ENCODE measurements around the gene INPP5D. TPM values are rescaled to one million over a fixed set of nuclear protein-coding genes. Genes with fewer than 3 reads are reported as not detected.
"Not testable (repeated sequence)": the region's sequence is repeated elsewhere in the genome, so short reads cannot be mapped to it uniquely, and the experiment has no call there.

INPP5D gene
- total RNA-seq, 1 donor from 2014 or later: 14.7 TPM

GRCh38 chr2:233017947-233018346 lies 42.2 kb upstream of the INPP5D start:
- peaks cover 5% of the 10 kb centered on the region for H3K27me3 Mint-ChIP-seq (ENCODE audit: low read depth, unreplicated experiment)
- no peaks in the 10 kb centered on the region for H4K20me1 ChIP-seq (ENCODE audit: insufficient read depth, low read length)
- no peak overlapping the region for H3K4me2 ChIP-seq (ENCODE audit: low read length)
- FAIRE-seq: no peak
- H3K4me1 ChIP-seq (ENCODE audit: insufficient read depth, low read length): peaks cover 4% of the 10 kb centered on the region
- no peak overlapping the region for H3K4me3 Mint-ChIP-seq (ENCODE audit: unreplicated experiment)
- no peak for DNase-seq (ENCODE audit: low read depth)
- no peak overlapping the region for H3K27ac Mint-ChIP-seq (ENCODE audit: unreplicated experiment)
- no peaks in the 10 kb centered on the region for H3K36me3 Mint-ChIP-seq (ENCODE audit: low read depth, unreplicated experiment)
- no peaks in the 10 kb centered on the region for H3K4me1 Mint-ChIP-seq (ENCODE audit: low read depth, unreplicated experiment)
- no peak overlapping the region for H2AFZ ChIP-seq (ENCODE audit: low read depth, low read length)
- H3K27ac ChIP-seq (ENCODE audit: low read depth, low read length): no peak overlapping the region
- TF ChIP-seq CTCF (IDR thresholded peaks at IDR 0.05; ENCODE audit: insufficient read depth, low read depth, low read length): no peak
- TF ChIP-seq EZH2 (IDR thresholded peaks at IDR 0.05; ENCODE audit: insufficient read depth, low read length): no peak
- H3K27me3 ChIP-seq (ENCODE audit: insufficient read depth, low read length): no peaks in the 10 kb centered on the region
- no peaks in the 10 kb centered on the region for H3K9me3 ChIP-seq (ENCODE audit: insufficient read depth, low read depth, low read length)
- H3K79me2 ChIP-seq (ENCODE audit: insufficient read depth, low read length): no peaks in the 10 kb centered on the region
- no peak overlapping the region for H3K9ac ChIP-seq (ENCODE audit: low read length)
- no peaks in the 10 kb centered on the region for H3K36me3 ChIP-seq (ENCODE audit: insufficient read depth, low read length)
- H3K4me3 ChIP-seq (ENCODE audit: insufficient read depth, low read depth, low read length): no peak overlapping the region
- H3K9me3 Mint-ChIP-seq (ENCODE audit: unreplicated experiment): no peaks in the 10 kb centered on the region

DNA sequence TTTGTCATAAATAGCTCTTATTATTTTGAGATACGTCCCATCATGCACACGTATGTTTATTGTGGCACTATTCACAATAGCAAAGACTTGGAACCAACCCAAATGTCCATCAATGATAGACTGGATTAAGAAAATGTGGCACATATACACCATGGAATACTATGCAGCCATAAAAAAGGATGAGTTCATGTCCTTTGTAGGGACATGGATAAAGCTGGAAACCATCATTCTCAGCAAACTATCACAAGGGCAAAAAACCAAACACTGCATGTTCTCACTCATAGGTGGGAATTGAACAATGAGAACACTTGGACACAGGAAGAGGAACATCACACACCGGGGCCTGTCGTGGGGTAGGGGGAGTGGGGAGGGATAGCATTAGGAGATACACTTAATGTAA lies 40.5 kb upstream of the INPP5D start:
- not testable (repeated sequence) for H3K4me3 Mint-ChIP-seq (ENCODE audit: unreplicated experiment); H3K27ac Mint-ChIP-seq (ENCODE audit: unreplicated experiment); H3K79me2 ChIP-seq (ENCODE audit: insufficient read depth, low read length); H3K36me3 Mint-ChIP-seq (ENCODE audit: low read depth, unreplicated experiment); H3K9me3 ChIP-seq (ENCODE audit: insufficient read depth, low read depth, low read length); H3K9me3 Mint-ChIP-seq (ENCODE audit: unreplicated experiment); H4K20me1 ChIP-seq (ENCODE audit: insufficient read depth, low read length); H3K27me3 Mint-ChIP-seq (ENCODE audit: low read depth, unreplicated experiment); H3K4me3 ChIP-seq (ENCODE audit: insufficient read depth, low read depth, low read length); H3K4me1 Mint-ChIP-seq (ENCODE audit: low read depth, unreplicated experiment); H2AFZ ChIP-seq (ENCODE audit: low read depth, low read length); H3K4me1 ChIP-seq (ENCODE audit: insufficient read depth, low read length); DNase-seq (ENCODE audit: low read depth); H3K27ac ChIP-seq (ENCODE audit: low read depth, low read length); H3K9ac ChIP-seq (ENCODE audit: low read length); FAIRE-seq; H3K4me2 ChIP-seq (ENCODE audit: low read length); H3K27me3 ChIP-seq (ENCODE audit: insufficient read depth, low read length); H3K36me3 ChIP-seq (ENCODE audit: insufficient read depth, low read length)

GRCh38 chr2:233020454-233020853 lies 39.7 kb upstream of the INPP5D start:
- no peaks in the 10 kb centered on the region for H3K79me2 ChIP-seq (ENCODE audit: insufficient read depth, low read length)
- H3K4me3 ChIP-seq (ENCODE audit: insufficient read depth, low read depth, low read length): no peak overlapping the region
- no peaks in the 10 kb centered on the region for H3K27me3 ChIP-seq (ENCODE audit: insufficient read depth, low read length)
- TF ChIP-seq CTCF (IDR thresholded peaks at IDR 0.05; ENCODE audit: insufficient read depth, low read depth, low read length) (no peak), EZH2 (IDR thresholded peaks at IDR 0.05; ENCODE audit: insufficient read depth, low read length) (no peak)
- Mint-ChIP-seq H3K9me3 (ENCODE audit: unreplicated experiment) (no peaks in the 10 kb centered on the region), H3K36me3 (ENCODE audit: low read depth, unreplicated experiment) (no peaks in the 10 kb centered on the region), H3K4me3 (ENCODE audit: unreplicated experiment) (no peak overlapping the region), H3K27ac (ENCODE audit: unreplicated experiment) (no peak overlapping the region), H3K4me1 (ENCODE audit: low read depth, unreplicated experiment) (no peaks in the 10 kb centered on the region), H3K27me3 (ENCODE audit: low read depth, unreplicated experiment) (peaks cover 3% of the 10 kb centered on the region)
- H3K4me1 ChIP-seq (ENCODE audit: insufficient read depth, low read length): peaks cover 4% of the 10 kb centered on the region
- H2AFZ ChIP-seq (ENCODE audit: low read depth, low read length): no peak overlapping the region
- H3K9me3 ChIP-seq (ENCODE audit: insufficient read depth, low read depth, low read length): no peaks in the 10 kb centered on the region
- H3K4me2 ChIP-seq (ENCODE audit: low read length): no peak overlapping the region
- H3K9ac ChIP-seq (ENCODE audit: low read length): no peak overlapping the region
- no peak for FAIRE-seq
- no peak overlapping the region for H3K27ac ChIP-seq (ENCODE audit: low read depth, low read length)
- no peaks in the 10 kb centered on the region for H3K36me3 ChIP-seq (ENCODE audit: insufficient read depth, low read length)
- no peaks in the 10 kb centered on the region for H4K20me1 ChIP-seq (ENCODE audit: insufficient read depth, low read length)
- no peak for DNase-seq (ENCODE audit: low read depth)
